Psoas muscle (tissue), 8 donors: ENCODE results near the gene PRR3. TPM values are rescaled to one million over a fixed set of nuclear protein-coding genes. Genes with fewer than 3 reads are reported as not detected.

Experiments
- ATAC-seq, 4 donors: fragments of 200-7000 bp; cut with Tn5 transposase; one replicate each; pipeline ENCODE4 v1.9.1; 2020; ENCODE audit warnings: moderate library complexity in 3 of 4, mild to moderate bottlenecking in 2 of 4
- DNase-seq, 2 donors: peaks; one replicate each; pipeline ENCODE4 v3.0.0-alpha.2; 2020
- H3K27ac ChIP-seq: fragments of 200-600 bp; one replicate; pipeline ENCODE4 v1.8.0; 2022
- H3K27me3 ChIP-seq, 3 donors: fragments of 200-600 bp in 1 of 3; one replicate each; pipeline versions ENCODE4 v1.6.1 to v1.8.0; 2013 to 2022; ENCODE audit warnings: low read length in 2 of 3, mild to moderate bottlenecking in 2 of 3, moderate library complexity in 1 of 3; ENCODE audit not compliant: insufficient read depth in 3 of 3
- H3K36me3 ChIP-seq, 2 donors: fragments of 200-600 bp in 1 of 2; one replicate each; pipeline versions ENCODE4 v1.6.1 to v1.8.0; 2013 to 2022; ENCODE audit warnings: low read depth in 1 of 2, mild to moderate bottlenecking in 1 of 2, moderate library complexity in 1 of 2; ENCODE audit not compliant: insufficient read depth in 1 of 2
- H3K4me1 ChIP-seq: fragments of 200-600 bp; one replicate; pipeline ENCODE4 v1.8.0; 2022
- H3K4me3 ChIP-seq: fragments of 200-600 bp; one replicate; pipeline ENCODE4 v1.8.0; 2022; ENCODE audit warnings: mild to moderate bottlenecking
- H3K9me3 ChIP-seq: fragments of 200-600 bp; one replicate; pipeline ENCODE4 v1.8.0; 2022
- WGBS, 3 donors: extraction: QIAGEN DNeasy Blood & Tissue Kit; methylation state at CpG; one replicate each; pipeline versions ENCODE4 v1.1.6 to v1.1.7; 2013; 5-methylcytosine and 5-hydroxymethylcytosine counted together
- intact Hi-C, 2 donors: fragments of 100-400 bp; cut with DNase I; formaldehyde crosslinking; loops; one replicate each; pipeline versions ENCODE4 v1.11.0 to v1.14.2; 2022
- polyA plus RNA-seq, 3 donors: library from polyadenylated mRNA; stranded (reverse); fragments of 200-250 nt; gene quantifications; one replicate each; pipeline ENCODE4 v1.2.3, GENCODE V29; 2013
- total RNA-seq, 4 donors: library from RNA; stranded (reverse); fragmentation: NEBNext Ultra II Directional in 2 of 4; extraction: Animal tissue kit (Norgen Biotek cat#: 25700) in 2 of 4; gene quantifications; one replicate each; pipeline versions ENCODE4 v1.2.1 to v1.2.4, GENCODE V29; 2021 to 2023
- TF ChIP-seq, protein P1 (sequence below): fragments of 200-600 bp; IDR thresholded peaks from one replicate; pipeline ENCODE4 v1.8.0; 2022; ENCODE audit warnings: antibody characterized with exemption
- donor health status: healthy with polysubstance abuse.
- donor health status: DM: no; HTN: no; CAD: no; lungs with moderate emphysema.
- donor health status: Bipolar disorder and iron deficiency.
- donor health status: healthy.
- donor health status: DM: yes; HTN: yes; CAD: no.
- donor health status: DM: no; HTN: no; CAD: no.
- donor health status: DM: no; HTN: no; CAD: no.
- donor health status: DM: yes; HTN: yes; CAD: no.

Gene PRR3
- total and polyA plus RNA-seq, 7 donors: 1.5 to 5.1 (median 2.3) TPM

GRCh38 chr6:30530014-30530413 lies 27.1 kb upstream of the PRR3 start:
- intact Hi-C loops: loop anchor here in 1 of 2 donors (5.0 kb wide), 1 partner anchor 38 kb away; no protein-coding TSS in a partner anchor
- WGBS, 3 donors: 62 to 71% (median 69%) methylated on average over 2 of the region's 2 CpGs
- no peak for DNase-seq

GRCh38 chr6:30533460-30534294 lies 23.4 kb upstream of the PRR3 start:
- Histone ChIP-seq H3K9me3 (no peaks in the 10 kb centered on the region), H3K4me1 (no peaks in the 10 kb centered on the region), H3K27me3 (no peaks in the 10 kb centered on the region), H3K4me3 (no peak overlapping the region), H3K27ac (no peak overlapping the region), H3K36me3 (no peaks in the 10 kb centered on the region)
- TF ChIP-seq, protein P1, sequence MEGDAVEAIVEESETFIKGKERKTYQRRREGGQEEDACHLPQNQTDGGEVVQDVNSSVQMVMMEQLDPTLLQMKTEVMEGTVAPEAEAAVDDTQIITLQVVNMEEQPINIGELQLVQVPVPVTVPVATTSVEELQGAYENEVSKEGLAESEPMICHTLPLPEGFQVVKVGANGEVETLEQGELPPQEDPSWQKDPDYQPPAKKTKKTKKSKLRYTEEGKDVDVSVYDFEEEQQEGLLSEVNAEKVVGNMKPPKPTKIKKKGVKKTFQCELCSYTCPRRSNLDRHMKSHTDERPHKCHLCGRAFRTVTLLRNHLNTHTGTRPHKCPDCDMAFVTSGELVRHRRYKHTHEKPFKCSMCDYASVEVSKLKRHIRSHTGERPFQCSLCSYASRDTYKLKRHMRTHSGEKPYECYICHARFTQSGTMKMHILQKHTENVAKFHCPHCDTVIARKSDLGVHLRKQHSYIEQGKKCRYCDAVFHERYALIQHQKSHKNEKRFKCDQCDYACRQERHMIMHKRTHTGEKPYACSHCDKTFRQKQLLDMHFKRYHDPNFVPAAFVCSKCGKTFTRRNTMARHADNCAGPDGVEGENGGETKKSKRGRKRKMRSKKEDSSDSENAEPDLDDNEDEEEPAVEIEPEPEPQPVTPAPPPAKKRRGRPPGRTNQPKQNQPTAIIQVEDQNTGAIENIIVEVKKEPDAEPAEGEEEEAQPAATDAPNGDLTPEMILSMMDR: no peak
- intact Hi-C loops: loop anchor here in 1 of 2 donors (5.0 kb wide), 1 partner anchor 41 kb away; no protein-coding TSS in a partner anchor
- WGBS, 3 donors: 71 to 77% (median 73%) methylated on average over 15 of the region's 15 CpGs
- ATAC-seq: no peak
- no peak for DNase-seq

More at GRCh38 chr6:30530014-30530413, 27.1 kb upstream of the PRR3 start:
- Histone ChIP-seq H3K4me1 (no peaks in the 10 kb centered on the region), H3K27me3 (no peaks in the 10 kb centered on the region), H3K4me3 (no peak overlapping the region), H3K36me3 (no peaks in the 10 kb centered on the region), H3K27ac (no peak overlapping the region), H3K9me3 (no peaks in the 10 kb centered on the region)
- no peak for ATAC-seq
- TF ChIP-seq, protein P1: no peak

DNA sequence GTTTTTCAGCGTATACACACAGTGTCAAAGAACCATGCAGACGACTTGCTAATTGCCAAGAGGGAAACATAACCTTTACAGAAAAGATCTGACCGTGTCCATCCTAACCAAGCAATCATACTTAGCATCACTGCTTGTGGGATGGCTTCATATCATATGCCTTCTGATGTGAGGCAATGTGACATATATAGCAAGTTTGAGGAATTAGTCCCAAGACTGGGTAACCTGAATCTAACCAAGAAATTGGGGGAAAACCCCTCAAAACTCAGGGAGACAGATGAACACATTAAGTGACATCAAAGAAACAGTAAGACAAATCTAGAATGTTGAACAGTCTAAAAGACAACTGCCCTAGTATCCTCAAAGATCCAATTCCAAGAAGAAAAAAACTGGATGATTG lies 19.2 kb upstream of the PRR3 start:
- no peaks in the 10 kb centered on the region for H3K36me3 ChIP-seq
- DNase-seq (no peak), ATAC-seq (no peak)
- no peaks in the 10 kb centered on the region for H3K27me3 ChIP-seq
- H3K4me3 ChIP-seq: no peak overlapping the region
- peaks cover 3% of the 10 kb centered on the region for H3K4me1 ChIP-seq
- TF ChIP-seq, protein P1: no peak
- H3K27ac ChIP-seq: no peak overlapping the region
- WGBS, 3 donors: 74 to 85% (median 77%) methylated on average over 3 of the region's 3 CpGs
- intact Hi-C loops: no loop called here
- no peaks in the 10 kb centered on the region for H3K9me3 ChIP-seq

DNA sequence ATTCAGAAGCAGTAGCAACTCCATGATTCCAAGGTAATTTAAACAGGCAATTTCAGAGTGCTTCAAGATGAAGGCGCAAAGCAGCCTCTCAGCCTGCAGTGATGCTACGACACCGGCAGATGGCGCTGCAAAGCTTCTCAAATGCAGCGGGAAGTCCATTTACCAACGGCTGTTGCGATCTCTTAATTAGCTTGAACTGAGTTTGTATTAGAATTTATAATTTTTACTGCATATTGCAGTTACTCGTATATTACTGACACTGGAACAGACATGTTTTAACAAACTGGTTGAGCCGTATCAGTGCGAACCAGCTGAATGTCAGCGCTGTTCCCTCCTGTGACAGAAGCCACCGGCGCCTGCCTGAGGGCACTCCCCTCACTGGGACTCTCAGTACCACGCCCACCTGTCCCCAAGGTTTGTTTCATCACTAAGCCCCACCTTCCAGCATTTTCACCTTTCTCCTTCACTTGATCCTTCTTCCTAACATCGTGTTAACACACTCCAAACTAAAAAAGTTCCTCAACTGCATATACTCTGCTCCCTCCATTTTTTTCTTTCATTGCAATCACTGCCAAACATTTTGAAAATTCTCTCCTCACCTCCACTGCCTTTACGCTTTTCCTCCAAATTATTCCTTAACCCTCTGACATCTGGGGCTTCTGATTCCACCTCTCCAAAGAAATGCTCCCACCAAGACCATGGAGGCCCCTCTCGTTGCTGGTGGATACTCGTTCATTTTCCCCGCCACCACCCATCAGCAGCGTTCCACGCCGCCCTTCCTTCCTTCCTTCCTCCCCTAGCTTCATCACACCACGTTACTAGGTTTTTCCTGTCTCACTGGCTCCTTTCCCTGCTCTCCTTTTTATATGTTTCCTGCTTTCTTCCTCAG lies 15.3 kb upstream of the PRR3 start:
- DNase-seq: peak; percentile 62 to 78
- no peaks in the 10 kb centered on the region for H3K27me3 ChIP-seq
- TF ChIP-seq, protein P1: peak; percentile 99
- H3K36me3 ChIP-seq: peaks cover 2 to 15% of the 10 kb centered on the region in 2 donors
- H3K4me1 ChIP-seq: peaks cover 3% of the 10 kb centered on the region
- peak; percentile 68 to 86 (median 76) for ATAC-seq
- no peak overlapping the region for H3K27ac ChIP-seq
- 12 to 15% (median 13%) methylated on average over 23 of the region's 23 CpGs for WGBS, 3 donors
- intact Hi-C loops: loop anchor here (5.0 to 10.0 kb wide), 5 partner anchors 56 to 546 kb away; partner anchors contain the start of genes TRIM26 (in 1 of the 2) and TUBB (in 1 of the 2)
- no peaks in the 10 kb centered on the region for H3K9me3 ChIP-seq
- H3K4me3 ChIP-seq: peak overlapping the region; percentile 61
